Measurements from ENCODE around the gene DNMBP. TPM values are rescaled to one million over a fixed set of nuclear protein-coding genes. Genes with fewer than 3 reads are reported as not detected.

DNMBP gene
- total and polyA plus RNA-seq, 2 donors (not counting 3 experiments of a cell fraction or from before 2014, with no cell fraction given), result 32.0 to 53.4 TPM

GRCh38 chr10:99844433-99844955 lies 165.3 kb downstream of the DNMBP start:
- TF ChIP-seq POLR2A (IDR thresholded peaks at IDR 0.05; ENCODE audit: low read depth, low read length) (peak; percentile 36), POLR2AphosphoS5 (IDR thresholded peaks at IDR 0.05; ENCODE audit: insufficient read depth, low read depth, low read length) (no peak), EZH2 (IDR thresholded peaks at IDR 0.05; ENCODE audit: borderline replicate concordance, low read depth, low read length, severe bottlenecking) (no peak), MAX (IDR thresholded peaks at IDR 0.05; ENCODE audit: insufficient read depth, insufficient read length) (no peak), FOS (IDR thresholded peaks at IDR 0.05; ENCODE audit: borderline replicate concordance, insufficient read depth, low read length) (no peak), JUN (IDR thresholded peaks at IDR 0.05; ENCODE audit: borderline replicate concordance, insufficient read depth, insufficient read length, low read depth) (no peak), GATA2 (IDR thresholded peaks at IDR 0.05; ENCODE audit: insufficient read depth, insufficient read length, low read depth, low read length) (no peak)
- H4K20me1 ChIP-seq (replicated peaks; ENCODE audit: control insufficient read depth, extremely low read depth, insufficient read depth, low read length), result no peaks in the 10 kb centered on the region
- H3K27ac ChIP-seq (ENCODE audit: insufficient read depth, low read depth, low read length), result no peak overlapping the region
- no peaks in the 10 kb centered on the region for H3K27me3 ChIP-seq (ENCODE audit: control insufficient read depth in 2 of 2, insufficient read depth in 2 of 2, low read length in 2 of 2)
- POLR2A ChIA-PET, result no interaction called here
- intact Hi-C loops (cut with micrococcal nuclease) (loop anchor here (2.0 to 10.0 kb wide), 2 partner anchors 36 to 220 kb away; partner anchors contain the start of gene SLC25A28), dilution Hi-C loops (cut with MboI; ENCODE audit: extremely low pct_ligation_motif_present, low sequenced_read_pairs) (no loop called here)
- no peaks in the 10 kb centered on the region for H3K9me1 ChIP-seq (replicated peaks; ENCODE audit: control insufficient read depth, extremely low read depth, insufficient read depth, low read length)
- no peaks in the 10 kb centered on the region for H3K36me3 ChIP-seq (ENCODE audit: control insufficient read depth in 2 of 2, extremely low read depth in 1 of 2, insufficient read depth in 2 of 2, low read length in 2 of 2)
- no peak overlapping the region for H3K9ac ChIP-seq (replicated peaks; ENCODE audit: extremely low read depth, insufficient read depth, low read length)
- H3K9me3 ChIP-seq (replicated peaks; ENCODE audit: control insufficient read depth, insufficient read depth, low read length), result no peaks in the 10 kb centered on the region
- no TSS peak for BruUV-seq (replicated peaks)
- H3K79me2 ChIP-seq (ENCODE audit: control insufficient read depth, insufficient read depth, low read length), result no peaks in the 10 kb centered on the region
- CTCF ChIA-PET, result interaction anchor here (0.7 to 3.6 kb wide), 7 partner anchors 38 to 674 kb away, joined by 3 to 174 read pairs (median 6); partner anchors contain the start of genes COX15, CUTC and DNMBP
- peaks cover 18% of the 10 kb centered on the region for H3K4me1 ChIP-seq (ENCODE audit: control insufficient read depth, extremely low read depth, insufficient read depth, low read length)
- H3K4me3 ChIP-seq (replicated peaks in 1 of 3; ENCODE audit: insufficient read depth in 1 of 3, low read depth in 1 of 3, low read length in 3 of 3), result no peak overlapping the region
- peak; percentile 73 for FAIRE-seq
- peak; percentile 68 for DNase-seq (ENCODE audit: low read depth, low spot score)
- peak overlapping the region; percentile 50 for H3K4me2 ChIP-seq (ENCODE audit: insufficient read depth, low read length)
- H2AFZ ChIP-seq (ENCODE audit: low read depth, low read length), result peak overlapping the region; percentile 96

All from endothelial cell of umbilical vein (primary cell).